ENCODE data around the gene ULK4. TPM values are rescaled to one million over a fixed set of nuclear protein-coding genes. Genes with fewer than 3 reads are reported as not detected.

ULK4 gene
- total and polyA plus RNA-seq, 2 of the 8 experiments (the other 6 are each of a cell fraction or from before 2014, with no cell fraction given), result 3.0 to 10.8 TPM

- Histone ChIP-seq H3K4me2 (ENCODE audit: insufficient read depth in 1 of 2, low read depth in 2 of 2, low read length in 2 of 2) (no peak overlapping the region), H3K79me1 (ENCODE audit: low read depth, low read length) (no peaks in the 10 kb centered on the region), H3K23me2 (ENCODE audit: low read depth, low read length) (no peaks in the 10 kb centered on the region), H3K14ac (ENCODE audit: insufficient read length) (no peak overlapping the region), H3K4ac (replicated peaks; ENCODE audit: insufficient read length, low read depth, low read length) (no peak overlapping the region), H2BK15ac (ENCODE audit: low read length) (no peak overlapping the region), H3K9ac (replicated peaks in 1 of 4; ENCODE audit: extremely low read depth in 1 of 4, low read depth in 3 of 4, low read length in 3 of 4) (no peak overlapping the region), H4K8ac (ENCODE audit: extremely low read depth, insufficient read depth, low read length) (no peak overlapping the region), H3K9me3 (ENCODE audit: insufficient read depth in 2 of 2, low read depth in 1 of 2, low read length in 1 of 2) (no peaks in the 10 kb centered on the region), H2BK120ac (replicated peaks; ENCODE audit: low read depth, low read length) (no peak overlapping the region), H3K23ac (ENCODE audit: insufficient read length) (no peak overlapping the region), H3K18ac (ENCODE audit: extremely low read depth, low read length) (no peak overlapping the region), H2AK5ac (ENCODE audit: low read depth, low read length) (no peak overlapping the region), H3K79me2 (ENCODE audit: control insufficient read depth in 1 of 2, insufficient read depth in 2 of 2, low read length in 2 of 2) (no peaks in the 10 kb centered on the region), H2AFZ (ENCODE audit: low read length) (no peak overlapping the region), H4K20me1 (replicated peaks in 1 of 2; ENCODE audit: control insufficient read depth in 1 of 2, insufficient read depth in 2 of 2, low read length in 2 of 2) (no peaks in the 10 kb centered on the region), H3K4me3 (ENCODE audit: extremely low read depth in 1 of 4, insufficient read depth in 2 of 4, low read depth in 3 of 4, low read length in 4 of 4) (no peak overlapping the region), H4K5ac (ENCODE audit: insufficient read length, low read depth, low read length) (no peak overlapping the region), H3K27ac (ENCODE audit: low read depth, low read length) (no peak overlapping the region), H3K4me1 (replicated peaks in 1 of 4; ENCODE audit: control insufficient read depth in 3 of 4, insufficient read depth in 4 of 4, low read length in 3 of 4) (no peaks in the 10 kb centered on the region), H3K36me3 (ENCODE audit: control insufficient read depth in 2 of 4, insufficient read depth in 4 of 4, low read length in 3 of 4) (no peaks in the 10 kb centered on the region; a peak in 1 of 8 replicates), H2BK20ac (ENCODE audit: low read length) (no peak overlapping the region), H2BK12ac (ENCODE audit: low read depth, low read length) (no peak overlapping the region), H2BK5ac (ENCODE audit: low read depth, low read length) (no peak overlapping the region), H3K56ac (replicated peaks; ENCODE audit: insufficient read length, low read depth, low read length) (no peak overlapping the region), H3K27me3 (replicated peaks in 1 of 4; ENCODE audit: control insufficient read depth in 3 of 4, extremely low read depth in 1 of 4, insufficient read depth in 3 of 4, low read length in 3 of 4) (no peaks in the 10 kb centered on the region), H4K91ac (replicated peaks; ENCODE audit: insufficient read length, low read length) (no peak overlapping the region)
- CTCF ChIA-PET (ENCODE audit: partially characterized antibody), result interaction anchor here (1.0 to 1.1 kb wide), 2 partner anchors 9 to 172 kb away, joined by 3 to 4 read pairs; no protein-coding TSS in a partner anchor
- 88% methylated on average over 2 of the region's 2 CpGs; no CpG with 5 or more reads in 1 of the 2 experiments for WGBS, 2 experiments (ENCODE audit: extremely low coverage in 1 of 2, insufficient coverage in 1 of 2, insufficient read length in 1 of 2, insufficient replicate concordance in 2 of 2, low coverage in 1 of 2, low lambda C conversion rate in 2 of 2, missing lambda C conversion rate in 1 of 2)
- no peak for FAIRE-seq
- TF ChIP-seq POLR2A (IDR thresholded peaks at IDR 0.05; ENCODE audit: control extremely low read depth in 1 of 2, low read depth in 2 of 2, low read length in 2 of 2), result no peak
- no peak for TF ChIP-seq RNF2 (IDR thresholded peaks at IDR 0.05; ENCODE audit: borderline replicate concordance, low read depth, low read length, missing control alignments, poor library complexity, severe bottlenecking)
- TF ChIP-seq KDM5A (IDR thresholded peaks at IDR 0.05; ENCODE audit: low read length), result no peak
- TF ChIP-seq ATF2 (IDR thresholded peaks at IDR 0.05; ENCODE audit: low read length), result no peak
- no peak for TF ChIP-seq RBBP5 (IDR thresholded peaks at IDR 0.05; ENCODE audit: borderline replicate concordance, low read depth, low read length)
- DNase-seq (ENCODE audit: low read depth in 1 of 2, low spot score in 2 of 2), result no peak
- POLR2A ChIA-PET (ENCODE audit: partially characterized antibody), result no interaction called here
Measured at GRCh38 chr3:41867533-41867932, 94.4 kb downstream of the ULK4 start.

Data from H1 (cell line).